GM18505 (cell line): ENCODE results near the gene CERS6.

Experiments
- ATAC-seq: cut with Tn5 transposase; IDR thresholded peaks from one replicate; pipeline ENCODE4 v1.9.1; 2021; ENCODE audit not compliant: unreplicated experiment
- POLR2A ChIP-seq: IDR thresholded peaks from 4 replicates; pipeline ENCODE4 v1.6.1; 2011; ENCODE audit warnings: borderline replicate concordance; ENCODE audit not compliant: insufficient read depth, insufficient read length; ENCODE audit errors: extremely low read depth

The CERS6 gene

DNA sequence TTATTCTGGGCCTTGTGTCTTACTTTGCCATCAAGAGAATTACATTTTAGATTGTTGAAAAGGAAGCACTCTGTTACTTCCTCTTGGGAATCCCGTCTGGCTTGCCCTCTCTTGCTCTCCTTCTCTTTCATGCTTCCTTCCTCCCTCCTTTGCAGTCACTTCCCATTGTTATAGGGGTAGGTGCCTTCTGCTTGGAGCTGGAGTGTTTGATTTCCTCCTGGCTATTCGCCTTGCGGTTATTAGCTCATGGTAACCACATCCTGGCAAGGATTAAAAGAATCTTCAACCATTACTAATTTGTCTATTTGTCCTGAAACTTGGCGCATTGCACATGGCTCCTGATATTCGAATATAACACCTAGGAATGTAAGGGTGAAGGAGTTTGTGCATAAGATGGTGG lies 115.0 kb downstream of the CERS6 start:
- no peak for ATAC-seq
- TF ChIP-seq POLR2A: no peak

DNA sequence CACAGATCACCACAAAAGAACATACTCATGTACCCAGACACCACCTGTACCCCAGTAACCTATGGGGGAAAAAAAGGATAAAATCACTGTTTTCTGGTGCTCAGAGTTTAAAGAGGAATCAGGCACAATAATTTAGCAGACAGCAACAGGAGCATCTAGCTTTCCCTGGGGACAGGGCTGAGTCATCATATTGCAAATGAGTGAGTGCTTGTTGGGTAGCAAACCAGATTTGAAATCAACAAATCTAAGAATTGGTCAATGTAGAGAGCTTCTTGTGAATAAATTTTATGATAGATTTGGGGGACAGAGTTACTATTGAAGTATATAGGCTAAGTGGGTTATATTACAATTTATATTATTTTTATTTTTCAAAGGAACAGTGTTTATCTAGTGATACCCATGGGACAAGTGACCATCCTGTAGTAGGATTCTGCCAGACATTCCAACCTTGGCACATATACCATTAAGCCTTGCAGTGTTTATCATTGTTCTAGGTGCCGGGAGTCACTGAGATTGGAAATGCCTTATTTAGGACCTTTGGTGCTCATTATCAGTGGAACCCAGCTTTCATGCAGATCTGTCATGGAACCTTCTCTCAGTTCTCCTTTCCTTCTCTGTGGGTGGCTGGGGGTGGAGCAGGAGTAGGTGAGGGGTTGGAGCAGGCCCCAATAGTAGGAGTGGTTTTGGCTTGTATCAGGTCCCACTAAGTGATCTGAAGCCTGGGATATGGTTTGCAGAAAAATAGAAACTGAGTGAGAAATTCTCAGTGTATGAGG lies 117.2 kb downstream of the CERS6 start:
- no peak for ATAC-seq
- TF ChIP-seq POLR2A: no peak

DNA sequence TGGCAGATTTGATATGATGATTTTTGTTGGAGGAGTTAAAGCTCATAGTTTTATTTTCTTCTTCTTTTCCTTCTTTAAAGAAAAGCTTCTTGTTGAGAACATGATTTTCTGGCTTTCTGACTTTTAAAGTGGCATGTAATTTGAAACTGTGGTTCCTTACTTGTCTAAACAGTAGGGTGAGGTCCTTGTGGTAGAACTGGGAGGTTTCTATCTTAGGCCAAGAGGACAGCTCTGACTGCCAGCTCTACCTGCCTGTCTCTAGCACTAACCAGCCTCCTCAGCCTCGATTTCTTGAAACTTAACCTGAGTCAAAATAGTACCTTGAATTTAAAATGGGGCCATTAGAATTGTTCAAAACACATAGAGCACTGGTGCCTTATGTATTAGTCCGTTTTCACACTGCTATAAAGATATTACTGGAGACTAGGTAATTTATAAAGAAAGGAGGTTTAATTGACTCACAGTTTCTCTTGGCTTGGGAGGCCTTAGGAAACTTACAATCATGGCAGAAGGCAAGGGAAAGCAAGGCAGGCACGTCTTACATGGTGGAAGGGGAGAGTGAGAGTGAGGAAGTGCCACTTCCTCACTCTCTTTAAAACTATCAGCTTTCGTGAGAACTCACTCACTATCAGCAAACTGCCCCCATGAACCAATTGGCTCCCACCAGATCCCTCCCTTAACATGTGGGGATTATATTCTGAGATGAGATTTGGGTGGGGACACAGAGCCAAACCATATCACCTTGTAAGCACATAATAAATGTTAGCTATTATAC lies 119.0 kb downstream of the CERS6 start:
- TF ChIP-seq POLR2A: no peak
- no peak for ATAC-seq

DNA sequence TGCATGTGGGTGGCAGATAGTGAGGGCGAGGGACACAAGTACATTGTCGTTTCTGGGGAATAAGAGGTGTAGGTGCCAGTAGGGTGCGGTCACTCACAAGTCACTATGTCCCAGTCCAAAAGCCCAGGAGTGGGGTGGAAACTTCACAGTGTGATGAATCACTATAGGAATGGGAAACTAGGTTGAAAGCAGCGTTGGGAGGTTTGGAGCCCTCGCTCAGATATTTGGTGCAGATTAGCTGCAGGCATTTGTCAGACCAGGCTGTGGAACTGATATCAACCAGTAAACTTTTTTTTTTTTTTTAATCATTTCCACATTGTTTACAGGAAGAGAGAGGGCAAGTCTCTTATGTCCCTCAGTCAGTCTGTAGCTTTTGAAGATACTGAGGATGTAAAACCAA lies 121.8 kb downstream of the CERS6 start:
- ATAC-seq: no peak
- TF ChIP-seq POLR2A: no peak

DNA sequence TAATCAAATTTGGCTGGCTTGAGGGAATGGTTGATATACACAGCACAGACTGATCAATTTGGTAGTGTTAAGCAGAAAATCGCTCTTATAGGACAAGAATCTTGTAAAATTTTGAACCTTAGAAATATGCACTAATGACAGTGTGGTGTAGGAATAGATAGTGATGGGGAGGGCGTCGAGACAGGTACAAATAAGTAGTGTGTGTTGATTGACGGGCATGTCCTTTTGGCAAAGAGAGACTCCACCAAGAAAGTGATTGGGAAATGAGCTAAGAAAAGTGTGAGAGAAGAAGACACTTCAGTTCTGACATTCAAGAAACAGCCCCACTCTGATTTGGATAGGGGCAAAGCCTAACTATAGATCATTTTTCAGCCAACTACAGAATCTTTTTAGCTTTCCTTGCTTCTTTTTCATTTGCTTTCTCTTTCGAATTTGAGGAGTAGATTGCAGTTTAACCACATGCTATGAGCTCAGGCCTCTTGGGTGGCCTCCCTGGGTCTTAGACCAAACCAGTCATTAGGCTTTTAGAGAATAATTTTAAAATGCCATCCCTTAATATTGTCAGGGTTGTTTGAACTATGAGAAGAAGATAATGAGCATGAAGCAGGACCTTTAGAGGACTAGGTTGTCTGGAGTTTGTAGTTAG lies 127.1 kb downstream of the CERS6 start:
- no peak for TF ChIP-seq POLR2A
- ATAC-seq: peak; percentile 47

DNA sequence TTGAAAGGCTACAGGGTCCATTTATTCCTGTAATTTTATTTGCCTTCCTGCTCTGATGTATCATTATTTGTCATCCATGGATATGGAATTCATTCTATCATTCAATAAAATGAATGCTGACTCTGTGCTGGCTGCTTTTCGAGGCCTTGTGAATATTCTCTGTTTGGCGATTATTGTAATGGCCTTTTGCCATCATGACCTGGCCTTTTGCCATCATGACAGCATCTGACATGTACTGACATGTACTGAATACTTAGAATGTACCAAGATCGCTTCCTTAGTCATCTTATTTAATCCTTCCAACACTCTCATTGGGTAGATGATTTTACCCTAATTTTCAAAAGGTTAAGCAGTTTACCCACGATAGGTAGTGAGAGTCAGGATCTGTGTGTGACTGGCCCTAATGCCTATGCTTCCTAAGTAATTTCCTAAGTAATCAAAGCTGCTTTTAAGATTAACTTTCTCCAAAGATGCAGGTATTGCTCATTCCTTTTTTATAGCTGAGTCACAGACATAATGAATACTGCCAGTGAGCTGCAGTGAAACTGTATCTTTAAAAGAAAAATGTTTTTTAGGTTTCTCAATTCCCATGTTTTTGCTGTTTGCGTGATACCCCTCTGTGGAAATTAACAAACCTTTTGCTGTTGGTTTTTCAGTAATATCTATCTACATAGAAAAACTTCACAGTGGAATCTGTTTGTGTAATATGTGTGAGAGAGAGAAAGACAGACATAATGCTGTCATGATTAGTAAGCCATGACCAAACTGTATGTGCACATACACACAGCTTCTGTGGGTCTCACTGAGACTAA lies 127.8 kb downstream of the CERS6 start:
- no peak for TF ChIP-seq POLR2A
- no peak for ATAC-seq

DNA sequence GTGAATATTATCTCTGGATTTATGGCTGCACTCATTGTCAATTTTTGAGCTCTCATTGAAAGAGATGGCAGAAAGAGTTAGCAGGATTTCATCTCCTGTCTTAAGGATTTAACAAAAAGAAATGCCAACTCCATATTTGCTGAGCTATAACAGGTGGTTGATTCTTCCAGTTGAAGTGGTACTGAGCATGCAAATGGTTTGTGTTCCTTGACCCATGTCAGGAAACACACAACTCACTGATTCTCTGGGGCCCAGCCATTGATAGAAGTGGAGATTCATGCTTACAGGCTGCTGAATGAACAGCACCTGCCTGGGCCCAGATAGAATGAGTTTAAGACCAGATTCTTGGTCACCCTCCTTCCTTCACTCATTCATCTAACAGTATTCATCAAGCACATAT lies 128.8 kb downstream of the CERS6 start:
- no peak for ATAC-seq
- TF ChIP-seq POLR2A: no peak

DNA sequence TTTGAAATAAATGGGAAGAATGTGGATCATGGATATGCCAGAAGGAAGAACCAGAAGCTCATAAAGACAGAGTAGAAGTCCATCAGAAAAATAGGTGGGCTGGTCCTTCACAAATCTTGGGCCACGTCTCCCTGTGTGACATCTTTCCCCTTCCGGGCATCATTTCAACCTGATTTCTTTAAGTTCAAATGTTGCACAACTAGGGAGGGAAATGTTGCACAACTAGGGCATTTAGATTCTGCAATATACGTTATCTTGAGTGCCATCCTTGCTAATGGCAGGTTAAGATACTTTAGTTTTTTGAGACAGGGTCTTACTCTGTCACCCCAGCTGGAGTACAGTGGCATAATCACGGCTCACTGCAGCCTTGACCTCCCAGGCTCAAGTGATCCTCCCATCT lies 129.6 kb downstream of the CERS6 start:
- ATAC-seq: no peak
- TF ChIP-seq POLR2A: no peak

DNA sequence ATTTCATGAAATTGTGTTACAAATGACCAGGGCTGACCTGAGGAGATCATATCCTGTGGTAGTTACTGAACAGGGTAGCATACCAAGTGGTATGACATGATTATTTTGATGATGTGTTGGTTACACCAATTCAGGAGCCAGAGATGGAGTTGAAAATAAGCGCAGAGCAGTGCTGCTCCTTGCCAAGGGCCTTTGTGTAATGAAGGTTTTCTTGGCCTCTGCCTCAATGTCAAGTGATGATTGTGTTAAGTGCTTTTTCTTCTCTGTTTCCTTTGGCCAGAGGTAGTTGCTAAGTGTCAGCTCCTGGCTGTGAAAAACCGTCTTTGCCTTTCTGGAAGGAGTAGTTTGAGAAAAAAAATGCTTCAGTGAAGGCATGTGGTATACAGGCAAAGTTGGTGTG lies 131.2 kb downstream of the CERS6 start:
- no peak for TF ChIP-seq POLR2A
- no peak for ATAC-seq

DNA sequence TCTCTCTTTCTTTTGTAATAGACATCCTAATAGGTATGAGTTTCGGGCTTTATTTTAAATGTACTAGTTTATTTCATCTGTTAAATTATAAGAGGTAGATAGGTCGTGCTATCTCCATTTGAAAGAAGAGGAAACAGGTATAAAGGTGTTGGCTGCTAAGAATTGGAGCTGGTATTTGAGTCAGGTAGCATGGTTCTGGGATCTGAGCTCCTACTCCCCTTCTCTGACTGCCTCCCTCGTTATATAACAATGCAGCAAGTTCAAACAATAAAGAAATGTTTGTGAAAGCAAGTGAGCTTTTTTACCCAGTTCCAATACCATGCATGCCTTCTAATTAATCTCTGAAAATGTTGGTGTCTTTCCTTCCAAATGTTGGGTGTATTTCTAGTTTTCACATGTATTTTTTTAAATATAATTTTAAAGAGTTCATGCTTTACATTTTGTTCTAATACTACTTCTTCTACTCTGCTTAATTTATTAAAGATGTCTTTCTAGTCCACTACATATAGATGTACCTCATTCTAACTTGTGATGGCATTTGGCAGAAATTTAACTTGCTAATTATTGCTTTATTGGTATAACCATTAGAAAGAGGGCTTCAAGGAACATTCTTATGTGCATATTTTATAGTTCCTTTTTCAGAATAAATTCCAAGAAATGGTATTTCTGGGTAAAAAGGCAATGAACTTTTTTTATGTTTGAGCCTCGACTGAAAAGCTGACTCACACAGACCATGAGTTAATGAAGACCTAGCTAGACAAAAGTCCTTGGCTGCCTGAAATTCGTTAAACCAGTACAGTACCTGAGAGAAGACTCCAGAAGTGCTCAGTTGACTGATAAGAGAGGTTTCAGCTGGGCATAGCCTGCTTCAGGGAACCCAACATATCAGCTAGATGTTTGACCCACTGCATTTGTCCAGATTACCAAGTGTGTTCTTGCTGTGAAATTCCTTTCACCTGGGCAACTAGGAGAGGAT lies 133.5 kb downstream of the CERS6 start:
- no peak for ATAC-seq
- no peak for TF ChIP-seq POLR2A

DNA sequence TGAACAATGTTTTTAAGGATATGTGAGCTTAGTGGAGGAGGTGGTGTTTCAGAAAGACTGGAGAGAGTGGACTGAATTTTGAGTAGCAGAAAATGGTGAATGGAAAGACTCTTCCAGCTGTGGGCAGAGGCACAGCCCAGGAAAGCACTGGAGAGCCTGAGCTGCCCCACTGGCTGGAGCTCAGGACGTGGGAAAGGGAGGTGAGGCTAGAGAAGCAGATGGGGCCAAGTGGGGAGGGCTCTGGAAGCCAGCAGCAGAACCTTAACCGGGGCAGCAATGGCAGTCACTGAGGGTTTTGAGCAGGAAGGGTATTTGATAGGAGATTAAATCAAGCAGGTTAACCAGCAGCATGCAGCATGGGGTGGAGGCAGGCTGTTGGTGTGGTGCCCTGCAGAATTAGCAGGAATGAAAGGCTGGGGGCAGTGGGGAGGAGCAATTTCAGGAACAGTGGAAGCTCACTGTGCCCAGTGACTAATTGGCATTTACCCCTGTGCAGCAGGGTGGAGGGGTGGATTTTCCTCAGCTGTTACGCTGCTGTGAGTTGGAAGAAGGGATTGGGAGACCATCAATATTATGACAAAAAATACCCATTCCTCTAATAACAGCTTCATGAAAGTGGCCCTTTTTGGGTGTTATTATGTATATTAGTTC lies 136.2 kb downstream of the CERS6 start:
- ATAC-seq: no peak
- no peak for TF ChIP-seq POLR2A
